ENCODE data around the gene TMEM47.
A peak's percentile ranks its signal among the peaks of the same experiment; 100 is the strongest.

TMEM47 gene

GRCh38 chrX:34656842-34657725 lies at the start of gene TMEM47:
TSS of gene TMEM47 (minus strand) at chrX:34657285. CDS start at chrX:34657029, 256 bp downstream.
- no peak for TF ChIP-seq CTCF (IDR thresholded peaks at IDR 0.05)

GRCh38 chrX:34687095-34687494 lies 30.0 kb upstream of the TMEM47 start:
- H3K27me3 Mint-ChIP-seq (ENCODE audit: low read depth, poor library complexity) = peaks cover 3% of the 10 kb centered on the region
- H3K4me1 Mint-ChIP-seq = no peaks in the 10 kb centered on the region
- no peak for TF ChIP-seq CTCF (IDR thresholded peaks at IDR 0.05)
- H3K27ac Mint-ChIP-seq = no peak overlapping the region
- no peak for DNase-seq
- peaks cover 34% of the 10 kb centered on the region for H3K9me3 Mint-ChIP-seq
- no peaks in the 10 kb centered on the region for H3K36me3 Mint-ChIP-seq (ENCODE audit: low read depth)
- H3K4me3 Mint-ChIP-seq = no peak overlapping the region

More at GRCh38 chrX:34656842-34657725, at the start of gene TMEM47:
- DNase-seq = peak; percentile 91
- Mint-ChIP-seq H3K9me3 (no peaks in the 10 kb centered on the region), H3K4me1 (peaks cover 33% of the 10 kb centered on the region), H3K36me3 (ENCODE audit: low read depth) (no peaks in the 10 kb centered on the region), H3K27ac (peak within 1 kb of the TSS; percentile 96), H3K27me3 (ENCODE audit: low read depth, poor library complexity) (peaks cover 17% of the 10 kb centered on the region), H3K4me3 (peak within 1 kb of the TSS; percentile 95)

GRCh38 chrX:34659575-34659974 lies 2.5 kb upstream of the TMEM47 start:
- no peak for TF ChIP-seq CTCF (IDR thresholded peaks at IDR 0.05)
- Mint-ChIP-seq H3K36me3 (ENCODE audit: low read depth) (no peaks in the 10 kb centered on the region), H3K9me3 (no peaks in the 10 kb centered on the region), H3K27ac (no peak overlapping the region), H3K4me3 (no peak overlapping the region), H3K27me3 (ENCODE audit: low read depth, poor library complexity) (peaks cover 17% of the 10 kb centered on the region), H3K4me1 (peaks cover 13% of the 10 kb centered on the region)
- no peak for DNase-seq

DNA sequence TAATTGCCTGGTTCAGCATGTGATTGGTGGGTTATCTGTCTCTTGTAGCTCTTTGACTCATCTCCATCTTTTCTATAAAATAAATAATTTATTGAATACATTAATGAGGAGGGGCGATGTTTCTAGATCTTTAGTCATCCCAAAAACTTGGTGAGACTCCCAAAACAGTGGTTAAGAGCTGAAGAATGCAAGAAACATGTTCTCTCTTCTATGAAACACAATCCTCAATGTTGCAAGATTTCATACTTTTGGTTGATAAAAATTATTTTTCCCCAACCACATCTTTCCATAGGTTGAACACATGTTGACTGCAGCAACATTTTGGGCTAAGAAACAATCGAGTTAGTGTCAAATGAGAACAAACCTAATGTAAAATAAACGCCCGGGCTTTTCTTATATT lies 1.2 kb upstream of the TMEM47 start:
- no peak overlapping the region for H3K27ac Mint-ChIP-seq
- H3K4me3 Mint-ChIP-seq = peak overlapping the region; percentile 81

DNA sequence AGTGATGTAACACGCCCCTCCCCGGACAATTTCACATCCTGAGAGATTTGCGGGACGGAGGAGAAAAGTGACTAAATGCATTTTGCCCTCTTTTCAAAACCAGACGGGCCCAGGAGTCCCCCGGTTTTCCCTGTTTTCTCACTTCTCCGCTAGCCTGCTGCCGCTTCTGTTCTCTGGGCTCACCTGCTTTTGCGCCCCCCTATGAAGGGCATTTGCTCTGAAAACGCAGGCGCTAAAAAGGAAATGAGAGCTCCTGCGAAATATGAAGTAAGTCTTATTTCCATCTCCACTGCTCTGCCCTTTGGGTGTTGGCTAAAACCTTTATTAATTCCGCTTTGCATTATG lies 613 bp upstream of the TMEM47 start:
- no peaks in the 10 kb centered on the region for H3K9me3 Mint-ChIP-seq
- H3K4me3 Mint-ChIP-seq = peak overlapping the region; percentile 81
- peaks cover 17% of the 10 kb centered on the region for H3K27me3 Mint-ChIP-seq (ENCODE audit: low read depth, poor library complexity)
- H3K4me1 Mint-ChIP-seq = peaks cover 27% of the 10 kb centered on the region
- DNase-seq = no peak
- H3K27ac Mint-ChIP-seq = no peak overlapping the region
- H3K36me3 Mint-ChIP-seq (ENCODE audit: low read depth) = no peaks in the 10 kb centered on the region
- TF ChIP-seq CTCF (IDR thresholded peaks at IDR 0.05) = no peak

More for the DNA sequence above, 1.2 kb upstream of the TMEM47 start:
- Mint-ChIP-seq H3K4me1 (peaks cover 24% of the 10 kb centered on the region), H3K27me3 (ENCODE audit: low read depth, poor library complexity) (peaks cover 17% of the 10 kb centered on the region), H3K36me3 (ENCODE audit: low read depth) (no peaks in the 10 kb centered on the region), H3K9me3 (no peaks in the 10 kb centered on the region)
- DNase-seq = no peak
- no peak for TF ChIP-seq CTCF (IDR thresholded peaks at IDR 0.05)

GRCh38 chrX:34656467-34656841 lies 631 bp downstream of the TMEM47 start:
- no peak for TF ChIP-seq CTCF (IDR thresholded peaks at IDR 0.05)
- Mint-ChIP-seq H3K4me3 (peak overlapping the region; percentile 95), H3K4me1 (peaks cover 39% of the 10 kb centered on the region), H3K27ac (peak overlapping the region; percentile 96), H3K36me3 (ENCODE audit: low read depth) (no peaks in the 10 kb centered on the region), H3K9me3 (no peaks in the 10 kb centered on the region), H3K27me3 (ENCODE audit: low read depth, poor library complexity) (peaks cover 14% of the 10 kb centered on the region)
- DNase-seq = no peak
